Fibroblast of lung (primary cell): ENCODE results near the gene OR8B12.

Experiments used
- EZH2 ChIP-seq: IDR thresholded peaks from 2 replicates; pipeline ENCODE4 v1.5.1; 2012; ENCODE audit warnings: low read length, control low read depth, mild to moderate bottlenecking; ENCODE audit errors: missing control alignments
- TF ChIP-seq, protein P1 (sequence below), 2 donors: IDR thresholded peaks in 1 of 2; conservative IDR thresholded peaks in 1 of 2; 1 replicate in 1 of 2; 2 replicates in 1 of 2; pipeline ENCODE4 v1.5.1; 2011 to 2012; ENCODE audit warnings: low read length in 2 of 2, control low read depth in 1 of 2, inconsistent platforms in 1 of 2, low read depth in 1 of 2, mild to moderate bottlenecking in 1 of 2

- TF ChIP-seq, protein P1, sequence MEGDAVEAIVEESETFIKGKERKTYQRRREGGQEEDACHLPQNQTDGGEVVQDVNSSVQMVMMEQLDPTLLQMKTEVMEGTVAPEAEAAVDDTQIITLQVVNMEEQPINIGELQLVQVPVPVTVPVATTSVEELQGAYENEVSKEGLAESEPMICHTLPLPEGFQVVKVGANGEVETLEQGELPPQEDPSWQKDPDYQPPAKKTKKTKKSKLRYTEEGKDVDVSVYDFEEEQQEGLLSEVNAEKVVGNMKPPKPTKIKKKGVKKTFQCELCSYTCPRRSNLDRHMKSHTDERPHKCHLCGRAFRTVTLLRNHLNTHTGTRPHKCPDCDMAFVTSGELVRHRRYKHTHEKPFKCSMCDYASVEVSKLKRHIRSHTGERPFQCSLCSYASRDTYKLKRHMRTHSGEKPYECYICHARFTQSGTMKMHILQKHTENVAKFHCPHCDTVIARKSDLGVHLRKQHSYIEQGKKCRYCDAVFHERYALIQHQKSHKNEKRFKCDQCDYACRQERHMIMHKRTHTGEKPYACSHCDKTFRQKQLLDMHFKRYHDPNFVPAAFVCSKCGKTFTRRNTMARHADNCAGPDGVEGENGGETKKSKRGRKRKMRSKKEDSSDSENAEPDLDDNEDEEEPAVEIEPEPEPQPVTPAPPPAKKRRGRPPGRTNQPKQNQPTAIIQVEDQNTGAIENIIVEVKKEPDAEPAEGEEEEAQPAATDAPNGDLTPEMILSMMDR (conservative IDR thresholded peaks at IDR 0.05 in 1 of 2, IDR thresholded peaks at IDR 0.05 in 1 of 2; ENCODE audit: low read depth in 1 of 2, low read length in 2 of 2) = no peak
- no peak for TF ChIP-seq EZH2
Observed at GRCh38 chr11:124517314-124517713, 26.1 kb downstream of the OR8B12 start.
